Activated naive CD8-positive, alpha-beta T cell treated with anti-CD3 and anti-CD28 coated beads, Interleukin-2, amount 50 U/mL, for 16 hours (primary cell): Measurements from ENCODE around the gene TOMM22.

Source experiments
- DNase-seq: peaks from one replicate; pipeline ENCODE4 v3.0.0-alpha.2; 2020; ENCODE audit warnings: low read depth, low spot score

The TOMM22 gene

GRCh38 chr22:38715176-38715764 is 33.5 kb downstream of the TOMM22 start:
- DNase-seq, result no peak

DNA sequence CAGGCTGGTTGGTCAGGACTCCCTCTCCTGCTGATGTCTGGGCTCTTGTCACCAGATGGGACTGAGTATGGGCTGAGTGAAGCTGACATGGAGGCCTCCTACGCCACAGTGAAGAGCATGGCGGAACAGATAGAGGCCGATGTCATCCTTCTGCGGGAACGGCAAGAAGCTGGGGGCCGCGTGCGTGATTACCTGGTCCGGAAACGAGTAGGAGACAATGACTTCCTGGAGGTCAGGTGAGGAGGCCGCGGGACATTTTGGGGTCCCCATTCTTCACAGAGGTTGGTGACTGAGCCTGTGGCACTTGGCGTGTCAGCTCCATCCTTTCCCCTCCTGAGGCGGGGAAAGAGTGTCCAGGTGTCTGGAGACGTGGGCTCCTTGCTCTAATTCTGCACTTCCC is 34.1 kb downstream of the TOMM22 start:
- DNase-seq, result no peak

GRCh38 chr22:38716271-38716670 is 34.5 kb downstream of the TOMM22 start:
- no peak for DNase-seq

DNA sequence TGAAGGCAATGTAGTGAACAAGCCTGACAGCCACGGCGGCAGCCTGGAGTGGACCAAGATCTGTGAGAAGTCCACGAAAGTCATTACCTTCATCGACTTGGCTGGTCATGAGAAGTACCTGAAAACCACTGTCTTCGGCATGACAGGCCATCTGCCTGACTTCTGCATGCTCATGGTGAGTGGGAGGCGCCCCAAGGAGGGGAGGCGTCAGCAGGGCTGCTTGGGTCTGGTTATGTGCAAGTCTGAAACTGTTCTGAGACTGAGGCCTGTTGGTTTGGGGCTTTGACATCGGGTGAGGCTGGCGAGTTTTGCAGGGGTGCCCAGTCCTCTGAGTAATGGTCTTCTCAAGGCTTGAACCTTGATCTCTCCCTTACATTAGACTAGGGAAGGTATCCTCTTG is 35.1 kb downstream of the TOMM22 start:
- no peak for DNase-seq

DNA sequence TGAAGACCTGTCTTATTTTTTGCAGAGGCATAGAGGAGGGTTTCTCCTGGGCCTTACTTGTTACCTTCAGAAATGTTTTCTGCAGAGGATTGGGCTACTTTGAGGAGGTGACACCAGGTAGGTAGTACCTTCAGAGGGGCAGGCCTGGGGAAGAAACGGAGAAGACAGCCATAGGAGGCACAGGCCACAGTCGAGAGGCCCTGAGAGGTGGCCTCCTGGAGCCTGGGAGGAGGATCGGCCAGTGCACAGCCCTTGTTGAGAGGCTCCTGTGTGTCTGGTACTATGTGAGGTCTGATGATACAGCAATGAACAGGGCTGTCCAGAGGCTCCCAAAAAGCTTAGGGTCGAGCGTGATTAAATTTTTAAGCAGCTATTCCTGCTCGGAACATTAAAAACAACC is 35.5 kb downstream of the TOMM22 start:
- DNase-seq, result no peak

- DNase-seq, result no peak
Observed at GRCh38 chr22:38718414-38718813, 36.7 kb downstream of the TOMM22 start.

- no peak for DNase-seq
Observed at GRCh38 chr22:38719196-38719595, 37.4 kb downstream of the TOMM22 start.

DNA sequence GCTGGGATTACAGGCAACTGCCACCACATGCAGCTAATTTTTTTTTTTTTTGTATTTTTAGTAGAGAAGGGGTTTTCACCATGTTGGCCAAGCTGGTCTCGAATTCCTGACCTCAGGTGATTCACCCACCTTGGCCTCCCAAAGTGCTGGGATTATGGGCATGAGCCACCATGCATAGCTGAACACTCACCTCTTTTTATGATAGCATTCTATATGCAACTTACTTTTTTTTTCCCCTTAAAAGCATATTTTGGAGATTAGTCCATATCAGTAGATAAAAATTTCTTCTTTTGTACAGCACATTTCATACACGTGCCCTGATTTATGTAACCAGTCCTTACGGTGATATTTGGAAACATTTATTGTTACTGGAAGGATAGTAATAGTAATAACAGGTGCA is 38.6 kb downstream of the TOMM22 start:
- DNase-seq, result no peak

DNA sequence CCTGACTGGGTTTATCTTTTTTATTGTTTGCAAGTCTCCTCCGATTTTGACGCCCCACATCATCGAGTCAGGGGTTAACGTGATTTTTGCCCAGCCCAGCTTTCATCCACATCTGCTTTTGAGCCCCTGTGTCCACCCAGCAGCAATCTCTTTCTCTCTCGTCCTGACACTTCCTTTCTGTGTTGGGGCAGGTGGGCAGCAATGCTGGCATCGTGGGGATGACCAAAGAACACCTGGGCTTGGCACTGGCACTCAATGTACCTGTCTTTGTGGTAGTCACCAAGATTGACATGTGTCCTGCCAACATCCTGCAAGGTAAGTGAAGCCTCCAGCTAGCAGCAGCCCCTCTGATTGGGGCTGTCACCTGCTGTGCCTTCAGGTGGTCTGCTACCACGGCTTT is 39.8 kb downstream of the TOMM22 start:
- DNase-seq, result no peak

- no peak for DNase-seq
Observed at GRCh38 chr22:38724176-38724575, 42.4 kb downstream of the TOMM22 start.

DNA sequence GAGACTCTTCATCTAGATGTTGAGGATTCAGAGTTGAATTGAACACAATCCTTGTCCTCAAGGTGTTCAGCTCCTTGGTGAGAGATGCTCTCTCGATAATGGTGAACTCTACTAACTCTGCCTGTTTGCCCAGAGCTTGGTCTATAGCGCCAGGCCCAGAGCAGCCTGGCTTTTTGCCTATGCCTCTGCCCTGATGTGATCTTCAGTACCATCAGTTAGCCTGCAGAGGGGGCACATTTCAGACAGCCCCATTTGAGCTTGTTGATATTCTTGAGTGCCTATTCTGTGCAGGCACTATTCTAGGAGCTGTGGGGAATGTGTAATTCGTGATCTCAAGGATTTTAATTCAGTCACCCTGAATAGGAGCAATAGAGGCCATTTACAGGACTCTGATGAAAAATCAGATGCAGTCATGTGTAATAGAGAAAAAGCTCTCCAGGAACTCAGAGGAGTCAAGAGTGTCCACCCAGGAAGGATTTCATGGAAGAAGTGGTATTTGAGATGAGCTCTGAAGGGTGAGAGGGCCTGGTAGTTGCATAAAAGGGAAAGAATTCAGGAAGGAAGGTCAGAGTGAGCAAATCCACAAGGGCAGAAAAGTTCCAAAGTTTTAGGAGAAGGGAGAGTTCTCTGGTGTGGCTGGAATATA is 43.3 kb downstream of the TOMM22 start:
- DNase-seq, result no peak

DNA sequence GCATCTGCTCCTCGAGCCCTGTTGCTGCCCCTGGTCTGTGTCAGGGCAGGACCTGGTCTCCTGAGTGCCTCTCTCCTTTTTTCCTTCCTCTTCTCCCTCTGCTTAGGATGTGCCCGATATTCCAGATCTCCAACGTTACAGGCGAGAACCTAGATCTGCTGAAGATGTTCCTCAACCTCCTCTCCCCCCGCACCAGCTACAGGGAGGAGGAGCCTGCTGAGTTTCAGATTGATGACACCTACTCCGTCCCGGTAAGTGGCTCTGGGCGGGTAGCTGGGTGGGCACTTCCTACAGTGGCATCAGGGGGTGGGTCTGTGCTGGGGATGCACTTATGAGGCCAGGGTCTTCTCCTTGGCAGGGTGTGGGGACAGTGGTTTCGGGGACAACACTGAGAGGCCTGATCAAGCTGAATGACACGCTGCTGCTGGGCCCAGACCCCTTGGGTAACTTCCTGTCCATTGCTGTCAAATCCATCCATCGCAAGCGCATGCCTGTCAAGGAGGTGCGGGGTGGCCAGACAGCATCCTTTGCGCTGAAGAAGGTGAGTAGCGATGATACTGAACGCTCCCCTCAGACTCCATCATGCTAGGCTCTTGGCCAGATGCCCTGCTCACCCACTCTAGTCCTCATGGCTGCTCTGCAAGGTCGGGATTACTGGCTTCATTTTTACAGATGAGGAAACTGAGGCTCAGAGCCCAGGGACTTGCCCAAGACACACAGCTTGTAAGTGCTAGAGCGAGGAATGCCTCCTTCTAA is 44.3 kb downstream of the TOMM22 start:
- DNase-seq, result no peak

GRCh38 chr22:38727123-38727522 is 45.4 kb downstream of the TOMM22 start:
- DNase-seq, result no peak

DNA sequence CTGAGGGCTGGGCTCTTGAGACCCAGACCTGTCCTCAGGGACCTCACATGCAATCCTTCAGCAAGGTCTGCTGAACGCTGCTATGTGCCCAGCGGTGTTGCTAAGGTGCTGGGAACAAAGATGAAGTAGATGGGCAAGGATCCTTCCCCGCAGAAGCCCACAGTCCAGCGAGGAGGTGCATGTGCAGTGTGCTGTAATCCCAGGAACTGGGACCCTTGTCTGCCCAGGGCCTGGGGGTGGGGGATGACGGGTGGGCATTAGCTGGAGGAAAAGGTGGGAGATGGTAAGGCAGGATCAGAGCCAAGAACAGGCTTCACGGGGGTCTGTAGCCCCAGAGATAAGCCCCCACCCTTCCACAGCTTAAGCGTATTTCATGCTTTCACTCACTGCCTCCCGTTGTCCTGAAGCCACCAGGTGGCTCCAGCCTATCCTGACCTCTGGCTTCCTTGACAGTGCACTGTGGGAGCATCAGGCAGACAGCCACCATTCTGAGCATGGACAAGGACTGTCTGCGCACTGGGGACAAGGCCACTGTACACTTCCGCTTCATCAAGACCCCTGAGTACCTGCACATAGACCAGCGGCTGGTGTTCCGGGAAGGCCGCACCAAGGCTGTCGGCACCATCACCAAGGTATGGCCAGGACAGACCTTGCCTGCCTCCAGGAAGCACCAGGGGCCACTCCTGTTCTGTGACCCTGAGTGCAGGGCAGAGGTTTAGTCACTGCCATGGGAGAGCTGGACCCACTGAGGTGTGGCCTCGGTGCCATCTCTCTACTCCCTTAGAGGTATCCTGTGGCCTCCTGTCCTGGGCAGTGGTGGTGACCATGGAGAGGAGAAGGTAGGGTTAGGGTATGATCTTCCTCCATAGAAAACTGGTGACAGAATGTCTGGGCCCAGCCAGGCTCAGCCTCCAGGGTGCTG is 46.0 kb downstream of the TOMM22 start:
- no peak for DNase-seq

DNA sequence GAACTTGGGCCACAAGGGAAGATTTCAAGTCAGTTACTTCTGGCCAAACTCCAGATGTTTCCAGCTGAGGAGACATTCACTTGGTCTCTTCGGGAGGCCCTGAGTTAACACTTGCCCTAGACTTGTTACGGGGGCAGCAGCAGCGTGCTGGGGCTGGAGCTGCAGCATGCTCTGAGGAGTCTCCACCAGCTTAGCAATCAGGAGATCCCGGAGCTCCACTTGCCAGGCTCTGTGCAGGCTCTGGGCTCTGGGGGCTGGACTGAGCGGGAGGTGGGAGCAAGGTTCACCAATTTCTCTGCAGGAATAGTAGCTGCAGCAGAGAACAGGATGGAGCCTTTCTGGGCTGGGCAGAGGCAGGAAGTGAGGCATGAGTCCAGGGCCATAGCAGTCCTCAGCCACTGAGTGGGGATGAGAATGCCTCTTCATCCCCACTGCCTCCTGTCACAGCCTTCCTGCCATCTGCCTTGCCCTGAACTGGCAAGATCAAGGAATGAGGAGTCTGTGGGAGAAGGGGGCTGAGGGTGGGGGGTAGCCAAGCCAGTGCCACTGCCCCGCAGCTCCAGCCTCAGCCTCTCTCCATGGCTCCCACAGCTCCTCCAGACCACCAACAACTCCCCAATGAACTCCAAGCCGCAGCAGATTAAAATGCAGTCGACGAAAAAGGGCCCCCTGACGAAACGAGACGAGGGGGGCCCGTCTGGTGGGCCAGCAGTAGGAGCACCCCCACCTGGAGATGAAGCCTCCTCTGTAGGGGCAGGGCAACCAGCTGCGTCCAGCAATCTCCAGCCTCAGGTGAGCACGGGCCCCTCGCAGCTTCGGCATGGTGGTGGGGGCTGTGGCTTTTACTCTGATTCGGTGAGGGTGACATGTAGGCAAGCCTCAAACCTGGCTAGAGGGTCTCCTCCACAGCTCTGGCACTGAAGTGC is 47.4 kb downstream of the TOMM22 start:
- DNase-seq, result no peak

- DNase-seq, result no peak
Observed at GRCh38 chr22:38729946-38730345, 48.2 kb downstream of the TOMM22 start.

GRCh38 chr22:38730411-38730871 is 48.7 kb downstream of the TOMM22 start:
- no peak for DNase-seq

DNA sequence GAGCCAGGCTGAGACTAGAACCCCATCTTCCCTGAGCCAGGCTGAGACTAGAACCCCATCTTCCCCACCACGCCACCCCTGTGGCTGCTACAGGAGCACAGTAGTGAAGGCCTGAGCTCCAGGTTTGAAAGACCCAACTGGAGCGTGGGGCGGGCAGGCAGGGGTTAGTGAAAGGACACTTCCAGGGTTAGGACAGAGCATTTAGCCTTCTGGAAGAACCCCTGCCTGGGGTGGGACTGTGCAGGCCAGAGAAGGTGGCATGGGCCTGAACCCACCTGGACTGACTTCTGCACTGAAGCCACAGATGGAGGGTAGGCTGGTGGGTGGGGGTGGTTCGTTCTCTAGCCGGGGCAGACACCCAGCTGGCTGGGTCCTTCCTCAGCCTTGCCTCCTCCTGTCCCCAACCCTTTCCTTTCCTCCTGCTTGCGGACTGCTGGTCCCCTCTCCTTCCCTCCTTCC is 50.0 kb downstream of the TOMM22 start:
- DNase-seq, result no peak

DNA sequence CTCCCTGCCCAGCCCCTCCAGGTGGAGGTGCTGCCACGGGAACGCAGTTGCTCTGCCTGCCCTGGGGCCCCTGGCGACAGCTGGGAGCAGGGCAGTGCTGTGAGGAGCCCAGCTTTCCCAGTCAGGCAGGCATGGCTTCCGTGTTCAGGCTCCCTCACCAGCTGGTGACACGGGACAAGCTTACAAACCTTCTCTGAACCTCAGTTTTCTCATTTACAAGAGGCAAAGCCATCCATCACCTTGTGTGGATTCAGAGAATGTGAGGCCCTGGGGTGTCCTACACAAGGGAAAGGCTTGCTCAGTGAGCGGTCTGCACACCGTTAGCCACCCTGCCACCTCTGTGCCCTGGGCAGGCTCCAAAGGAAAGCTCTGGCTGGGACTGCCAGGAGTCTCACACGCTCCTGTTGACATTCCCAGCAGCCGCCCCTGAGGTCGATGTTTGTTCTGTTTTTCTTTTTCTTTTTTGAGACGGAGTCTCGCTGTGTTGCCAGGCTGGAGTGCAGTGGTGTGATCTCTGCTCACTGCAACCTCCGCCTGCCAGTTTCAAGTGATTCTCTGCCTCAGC is 50.6 kb downstream of the TOMM22 start:
- DNase-seq, result no peak

DNA sequence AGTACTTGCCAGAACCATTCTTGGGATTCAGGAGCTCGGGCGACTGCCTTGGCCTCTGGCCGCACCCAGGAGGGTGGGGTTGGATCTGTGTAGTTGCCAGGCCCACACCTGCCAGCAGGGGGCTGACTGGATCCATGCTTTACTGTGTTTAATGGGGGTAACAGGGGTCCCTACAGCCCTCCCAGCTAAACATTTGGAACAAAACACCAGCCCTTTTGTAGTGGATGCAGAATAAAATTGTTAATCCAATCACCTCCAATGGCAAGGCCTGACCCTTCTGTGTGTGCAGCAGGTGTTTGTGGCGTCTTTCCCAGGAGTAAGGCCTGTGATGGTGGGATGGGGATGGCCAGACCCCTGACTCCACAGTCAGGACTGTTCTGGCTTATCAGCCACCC is 51.6 kb downstream of the TOMM22 start:
- no peak for DNase-seq
